Measurements from ENCODE around the gene ADAMTS6. TPM values are rescaled to one million over a fixed set of nuclear protein-coding genes. Genes with fewer than 3 reads are reported as not detected.

ADAMTS6 gene
- total RNA-seq, 4 donors from 2014 or later = 4.9 to 40.0 (median 7.3) TPM

GRCh38 chr5:65474130-65474711 is 7.5 kb downstream of the ADAMTS6 start:
- Histone ChIP-seq H3K4me3 (no peak overlapping the region), H3K27ac (no peak overlapping the region), H3K4me1 (no peaks in the 10 kb centered on the region), H3K9me3 (no peaks in the 10 kb centered on the region), H3K27me3 (no peaks in the 10 kb centered on the region), H3K36me3 (no peaks in the 10 kb centered on the region)
- TF ChIP-seq POLR2A (IDR thresholded peaks at IDR 0.05) = no peak
- TF ChIP-seq, protein P1, sequence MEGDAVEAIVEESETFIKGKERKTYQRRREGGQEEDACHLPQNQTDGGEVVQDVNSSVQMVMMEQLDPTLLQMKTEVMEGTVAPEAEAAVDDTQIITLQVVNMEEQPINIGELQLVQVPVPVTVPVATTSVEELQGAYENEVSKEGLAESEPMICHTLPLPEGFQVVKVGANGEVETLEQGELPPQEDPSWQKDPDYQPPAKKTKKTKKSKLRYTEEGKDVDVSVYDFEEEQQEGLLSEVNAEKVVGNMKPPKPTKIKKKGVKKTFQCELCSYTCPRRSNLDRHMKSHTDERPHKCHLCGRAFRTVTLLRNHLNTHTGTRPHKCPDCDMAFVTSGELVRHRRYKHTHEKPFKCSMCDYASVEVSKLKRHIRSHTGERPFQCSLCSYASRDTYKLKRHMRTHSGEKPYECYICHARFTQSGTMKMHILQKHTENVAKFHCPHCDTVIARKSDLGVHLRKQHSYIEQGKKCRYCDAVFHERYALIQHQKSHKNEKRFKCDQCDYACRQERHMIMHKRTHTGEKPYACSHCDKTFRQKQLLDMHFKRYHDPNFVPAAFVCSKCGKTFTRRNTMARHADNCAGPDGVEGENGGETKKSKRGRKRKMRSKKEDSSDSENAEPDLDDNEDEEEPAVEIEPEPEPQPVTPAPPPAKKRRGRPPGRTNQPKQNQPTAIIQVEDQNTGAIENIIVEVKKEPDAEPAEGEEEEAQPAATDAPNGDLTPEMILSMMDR (IDR thresholded peaks at IDR 0.05) = no peak
- intact Hi-C loops (cut with DNase I; ENCODE audit: low total_unique reads) = no loop called here
- DNase-seq = no peak

GRCh38 chr5:65468633-65469032 is 13.1 kb downstream of the ADAMTS6 start:
- Histone ChIP-seq H3K4me3 (no peak overlapping the region), H3K4me1 (no peaks in the 10 kb centered on the region), H3K27ac (no peak overlapping the region), H3K36me3 (no peaks in the 10 kb centered on the region), H3K9me3 (no peaks in the 10 kb centered on the region), H3K27me3 (no peaks in the 10 kb centered on the region)
- DNase-seq = no peak
- TF ChIP-seq, protein P1 (IDR thresholded peaks at IDR 0.05) = no peak
- no peak for TF ChIP-seq POLR2A (IDR thresholded peaks at IDR 0.05)
- intact Hi-C loops (cut with DNase I; ENCODE audit: low total_unique reads) = no loop called here

- intact Hi-C loops (cut with DNase I; ENCODE audit: low total_unique reads) = no loop called here
- H3K4me3 ChIP-seq = no peak overlapping the region
- no peaks in the 10 kb centered on the region for H3K9me3 ChIP-seq
- TF ChIP-seq, protein P1 (IDR thresholded peaks at IDR 0.05) = no peak
- no peak for TF ChIP-seq POLR2A (IDR thresholded peaks at IDR 0.05)
- H3K27ac ChIP-seq = no peak overlapping the region
- no peaks in the 10 kb centered on the region for H3K27me3 ChIP-seq
- DNase-seq = no peak
- no peaks in the 10 kb centered on the region for H3K4me1 ChIP-seq
- no peaks in the 10 kb centered on the region for H3K36me3 ChIP-seq
Measured at GRCh38 chr5:65462139-65462705, 19.5 kb downstream of the ADAMTS6 start.

GRCh38 chr5:65461490-65461889 is 20.2 kb downstream of the ADAMTS6 start:
- no peak for DNase-seq
- TF ChIP-seq, protein P1 (IDR thresholded peaks at IDR 0.05) = no peak
- TF ChIP-seq POLR2A (IDR thresholded peaks at IDR 0.05) = no peak
- Histone ChIP-seq H3K4me1 (no peaks in the 10 kb centered on the region), H3K36me3 (no peaks in the 10 kb centered on the region), H3K27me3 (no peaks in the 10 kb centered on the region), H3K27ac (no peak overlapping the region), H3K9me3 (no peaks in the 10 kb centered on the region), H3K4me3 (no peak overlapping the region)
- intact Hi-C loops (cut with DNase I; ENCODE audit: low total_unique reads) = no loop called here

GRCh38 chr5:65459995-65460394 is 21.7 kb downstream of the ADAMTS6 start:
- no peak for TF ChIP-seq POLR2A (IDR thresholded peaks at IDR 0.05)
- TF ChIP-seq, protein P1 (IDR thresholded peaks at IDR 0.05) = no peak
- intact Hi-C loops (cut with DNase I; ENCODE audit: low total_unique reads) = no loop called here
- Histone ChIP-seq H3K9me3 (no peaks in the 10 kb centered on the region), H3K4me1 (no peaks in the 10 kb centered on the region), H3K27ac (no peak overlapping the region), H3K4me3 (no peak overlapping the region), H3K36me3 (no peaks in the 10 kb centered on the region), H3K27me3 (no peaks in the 10 kb centered on the region)
- DNase-seq = no peak

All from uterus (tissue), 4 donors.